HepG2 (cell line): Measurements from ENCODE around the gene COPE. TPM values are rescaled to one million over a fixed set of nuclear protein-coding genes. Genes with fewer than 3 reads are reported as not detected.

ENCODE experiments used
- ATAC-seq: fragments of 200-7000 bp; cut with Tn5 transposase; 3 replicates; pipeline ENCODE4 v1.9.1; 2020; ENCODE audit warnings: mild to moderate bottlenecking, moderate library complexity
- BruUV-seq: library from RNA; stranded (reverse); fragments of 400-500 nt; replicated peaks from 2 replicates; lab custom pipeline; 2021; lab: Mats Ljungman, UMichigan
- CTCF ChIA-PET: fragments of 300-600 bp; formaldehyde crosslinking; extraction: SDS; loops from one replicate; lab custom pipeline; 2021; ENCODE audit warnings: low total read pairs, inconsistent platforms, low intra/inter-chr PET ratio; lab: Yijun Ruan, JAX
- POLR2A ChIA-PET: fragments of 350-600 bp; sonication (Branson Sonifier 250); formaldehyde crosslinking; loops from one replicate; lab custom pipeline; 2020; ENCODE audit warnings: antibody characterized with exemption, inconsistent platforms; lab: Yijun Ruan, JAX
- DNase-seq: peaks from one replicate; pipeline ENCODE4 v3.0.0-alpha.2; 2015; ENCODE audit warnings: low spot score
- FAIRE-seq: peaks from 3 replicates; lab custom pipeline; 2011; peaks lifted over from hg19 to GRCh38; lab: Jason Lieb, UNC
- H2AFZ ChIP-seq: one replicate; pipeline ENCODE4 v1.6.1; 2011; ENCODE audit warnings: low read length, inconsistent platforms
- H3K27ac ChIP-seq: fragments of 300-600 bp; 3 replicates; pipeline ENCODE4 v1.8.0; 2011; ENCODE audit warnings: mixed run types, mild to moderate bottlenecking, mixed read lengths, low read length, inconsistent platforms; ENCODE audit not compliant: insufficient read depth; ENCODE audit errors: extremely low read length
- H3K27me3 ChIP-seq, 2 experiments: fragments of 200-600 bp in 1 of 2; 2 replicates in 1 of 2; 3 replicates in 1 of 2; pipeline versions ENCODE4 v1.6.0 to v1.8.0; 2011; ENCODE audit warnings: low read length in 2 of 2, mild to moderate bottlenecking in 2 of 2, moderate library complexity in 2 of 2, inconsistent platforms in 1 of 2; ENCODE audit not compliant: insufficient read depth in 2 of 2, control insufficient read depth in 1 of 2
- H3K36me3 ChIP-seq, 2 experiments: fragments of 200-600 bp in 1 of 2; replicated peaks in 1 of 2; 2 replicates in 1 of 2; 3 replicates in 1 of 2; pipeline versions ENCODE4 v1.5.1 to v1.8.0; 2011; ENCODE audit warnings: low read length in 2 of 2, inconsistent platforms in 1 of 2; ENCODE audit not compliant: insufficient read depth in 2 of 2, control insufficient read depth in 1 of 2
- H3K4me1 ChIP-seq: 2 replicates; pipeline ENCODE4 v1.5.1; 2012; ENCODE audit warnings: low read length, inconsistent platforms; ENCODE audit not compliant: insufficient read depth
- H3K4me2 ChIP-seq: 2 replicates; pipeline ENCODE4 v1.6.0; 2011; ENCODE audit warnings: low read depth, low read length, inconsistent platforms
- H3K4me3 ChIP-seq, 3 experiments: fragments of 200-600 bp in 1 of 3; sonication (generic), shearing (Covaris generic) in 1 of 3; replicated peaks in 1 of 3; 2 replicates each; pipeline ENCODE4 v1.5.1; 2011 to 2016; ENCODE audit warnings: low read length in 3 of 3, inconsistent platforms in 2 of 3, low read depth in 2 of 3, mild to moderate bottlenecking in 2 of 3, control low read depth in 1 of 3, mixed read lengths in 1 of 3; ENCODE audit not compliant: insufficient read depth in 1 of 3
- H3K79me2 ChIP-seq: one replicate; pipeline ENCODE4 v1.6.1; 2011; ENCODE audit warnings: low read length, inconsistent platforms; ENCODE audit not compliant: insufficient read depth
- H3K9ac ChIP-seq: 2 replicates; pipeline ENCODE4 v1.6.0; 2011; ENCODE audit warnings: mild to moderate bottlenecking, low read depth, low read length, inconsistent platforms; ENCODE audit not compliant: insufficient read depth
- H3K9me3 ChIP-seq: 2 replicates; pipeline ENCODE4 v1.5.1; 2012; ENCODE audit warnings: mild to moderate bottlenecking, low read length
- H4K20me1 ChIP-seq: 2 replicates; pipeline ENCODE4 v1.6.0; 2011; ENCODE audit warnings: inconsistent platforms, mild to moderate bottlenecking, low read length, moderate library complexity; ENCODE audit not compliant: insufficient read depth
- AGO2 ChIP-seq: fragments of 200-400 bp; formaldehyde crosslinking; optimal IDR thresholded peaks from 2 replicates; pipeline ENCODE3; 2017; ENCODE audit warnings: mild to moderate bottlenecking, low read depth, low read length, moderate library complexity
- HNRNPLL ChIP-seq: fragments of 200-400 bp; formaldehyde crosslinking; IDR thresholded peaks from 2 replicates; pipeline ENCODE4 v1.6.1; 2017; ENCODE audit warnings: mild to moderate bottlenecking, low read depth, low read length; ENCODE audit not compliant: poor library complexity, severe bottlenecking
- KDM6A ChIP-seq: IDR thresholded peaks from 2 replicates; pipeline ENCODE4 v1.6.1; 2016; ENCODE audit warnings: low read depth
- RBM22 ChIP-seq: fragments of 200-400 bp; formaldehyde crosslinking; optimal IDR thresholded peaks from 2 replicates; pipeline ENCODE3; 2017; ENCODE audit warnings: mild to moderate bottlenecking, low read length, moderate library complexity
- ZBTB33 ChIP-seq: sonication (generic); formaldehyde crosslinking; IDR thresholded peaks from 2 replicates; pipeline ENCODE4 v1.4.0; 2020; ENCODE audit warnings: missing genetic modification reagents
- ZBTB38 ChIP-seq: sonication (generic); formaldehyde crosslinking; IDR thresholded peaks from 2 replicates; pipeline ENCODE4 v1.5.1; 2020; ENCODE audit warnings: mild to moderate bottlenecking, missing genetic modification reagents
- ZC3H13 ChIP-seq: sonication (generic); formaldehyde crosslinking; IDR thresholded peaks from 2 replicates; pipeline ENCODE4 v1.8.1; 2023; ENCODE audit warnings: mild to moderate bottlenecking, missing genetic modification reagents, moderate library complexity
- ZNF616 ChIP-seq: sonication (generic); formaldehyde crosslinking; IDR thresholded peaks from 2 replicates; pipeline ENCODE4 v1.5.0; 2020; ENCODE audit warnings: low read depth, mild to moderate bottlenecking, missing genetic modification reagents
- ZNF639 ChIP-seq: conservative IDR thresholded peaks from 2 replicates; pipeline ENCODE4 v1.6.1; 2018; ENCODE audit warnings: missing genetic modification reagents
- WGBS: methylation state at CpG from one replicate; pipeline ENCODE4 v1.1.6; 2017; ENCODE audit warnings: low lambda C conversion rate; 5-methylcytosine and 5-hydroxymethylcytosine counted together
- in situ Hi-C: cut with HindIII; loops from 2 replicates; pipeline ENCODE4 v1.10.0; 2017; ENCODE audit warnings: low pct_unique_long_range_greater_than_20kb; ENCODE audit not compliant: extremely low pct_ligation_motif_present
- intact Hi-C: fragments of 100-400 bp; cut with micrococcal nuclease; formaldehyde crosslinking; loops from one replicate; pipeline ENCODE4 v1.10.0; 2022; ENCODE audit not compliant: unreplicated experiment
- polyA plus RNA-seq, 8 experiments: library from polyadenylated mRNA; depleted of rRNA in 3 of 8; stranded (reverse) in 7 of 8; unstranded in 1 of 8; fragments of >200 nt; fragmentation: Illumina TruSeq in 4 of 8; extraction: Trizol in 4 of 8; gene quantifications; 2 replicates each; pipeline versions ENCODE4 v1.2.1 to v1.2.3, GENCODE V29; 2011 to 2016; ENCODE audit warnings: low read depth in 4 of 8, missing spikeins in 1 of 8, mixed read lengths in 1 of 8; ENCODE audit not compliant: insufficient read depth in 1 of 8
- total RNA-seq, 5 experiments: library from RNA; depleted of rRNA; stranded (reverse); fragments of >200 nt; fragmentation: Illumina TruSeq; extraction: Trizol; gene quantifications; 2 replicates each; pipeline ENCODE4 v1.2.3, GENCODE V29; 2016; ENCODE audit warnings: low read depth in 1 of 5
- TF ChIP-seq, protein P1 (sequence below): sonication (generic); formaldehyde crosslinking; conservative IDR thresholded peaks from 2 replicates; pipeline ENCODE4 v1.4.0; 2020; ENCODE audit warnings: missing genetic modification reagents

The COPE gene
- total and polyA plus RNA-seq, 2 of the 13 experiments (the other 11 are each of a cell fraction or from before 2014, with no cell fraction given): 189 to 205 TPM

- H3K36me3 ChIP-seq: peaks cover 16 to 35% of the 10 kb centered on the region in 2 experiments; a peak in 4 of 5 replicates
- POLR2A ChIA-PET: no interaction called here
- no peak overlapping the region for H3K9ac ChIP-seq
- 98% methylated on average over 40 of the region's 71 CpGs for WGBS
- no peaks in the 10 kb centered on the region for H3K27me3 ChIP-seq
- no peaks in the 10 kb centered on the region for H3K9me3 ChIP-seq
- in situ Hi-C loops: no loop called here
- H3K79me2 ChIP-seq: no peaks in the 10 kb centered on the region
- no peak overlapping the region for H3K27ac ChIP-seq
- H2AFZ ChIP-seq: no peak overlapping the region
- no peak for ATAC-seq
- CTCF ChIA-PET: no interaction called here
- FAIRE-seq: no peak
- no peak overlapping the region for H3K4me2 ChIP-seq
- H3K4me1 ChIP-seq: peaks cover 22% of the 10 kb centered on the region
- no peak for TF ChIP-seq ZNF616 (CRISPR knock-in tag)
- no peak for TF ChIP-seq KDM6A (CRISPR knock-in tag)
- peak; percentile 63 for TF ChIP-seq RBM22
- TF ChIP-seq HNRNPLL: no peak
- H4K20me1 ChIP-seq: no peaks in the 10 kb centered on the region
- intact Hi-C loops: no loop called here
- no peak for DNase-seq
- no TSS peak for BruUV-seq
- no peak overlapping the region for H3K4me3 ChIP-seq
Measured at GRCh38 chr19:18869023-18869618, 50.1 kb downstream of the COPE start.

DNA sequence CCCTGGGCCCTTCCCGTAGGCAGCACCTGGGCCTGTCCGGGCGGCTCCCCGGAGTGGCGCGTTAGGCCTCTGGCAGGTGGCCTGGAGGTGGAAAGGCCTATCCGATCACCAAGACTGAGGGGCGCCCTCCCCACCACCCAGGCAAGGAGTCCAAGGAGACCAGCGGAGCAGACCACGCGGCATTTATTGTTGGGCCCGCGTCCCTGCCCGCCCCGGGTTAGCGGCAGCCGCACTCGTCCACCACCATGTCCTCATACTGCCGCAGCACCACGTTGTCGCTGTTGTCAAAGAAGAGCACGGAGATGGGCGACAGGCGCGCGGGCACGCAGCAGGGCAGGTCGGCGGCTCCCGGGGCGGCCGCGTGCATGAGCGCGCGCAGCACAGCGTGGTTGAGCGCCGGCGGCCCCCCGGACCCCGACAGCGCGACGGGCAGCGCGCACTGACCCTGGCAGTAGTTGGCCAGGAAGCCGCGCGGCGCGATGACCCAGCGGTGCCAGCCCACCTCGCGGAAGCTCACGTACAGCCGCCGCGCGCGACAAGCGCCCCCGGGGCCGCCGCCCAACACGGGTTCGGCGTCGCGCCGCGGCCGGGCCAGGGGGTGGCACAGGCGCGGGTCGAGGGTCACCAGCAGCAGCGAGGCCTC is 50.7 kb downstream of the COPE start:
- WGBS: 98% methylated on average over 29 of the region's 77 CpGs
- CTCF ChIA-PET: no interaction called here
- H3K4me2 ChIP-seq: no peak overlapping the region
- DNase-seq (no peak), ATAC-seq (no peak)
- peaks cover 21 to 41% of the 10 kb centered on the region in 2 experiments; a peak in 4 of 5 replicates for H3K36me3 ChIP-seq
- POLR2A ChIA-PET: no interaction called here
- intact Hi-C loops: no loop called here
- no peaks in the 10 kb centered on the region for H3K79me2 ChIP-seq
- no peak overlapping the region for H3K4me3 ChIP-seq
- TF ChIP-seq ZBTB38 (peak; percentile 47; the same call in 1 of the 2 replicates), AGO2 (peak; percentile 90), ZC3H13 (CRISPR knock-in tag) (peak; percentile 69; the same call in 1 of the 2 replicates), ZNF639 (CRISPR knock-in tag) (no peak), ZBTB33 (peak; percentile 58; the same call in 1 of the 2 replicates)
- TF ChIP-seq, protein P1, sequence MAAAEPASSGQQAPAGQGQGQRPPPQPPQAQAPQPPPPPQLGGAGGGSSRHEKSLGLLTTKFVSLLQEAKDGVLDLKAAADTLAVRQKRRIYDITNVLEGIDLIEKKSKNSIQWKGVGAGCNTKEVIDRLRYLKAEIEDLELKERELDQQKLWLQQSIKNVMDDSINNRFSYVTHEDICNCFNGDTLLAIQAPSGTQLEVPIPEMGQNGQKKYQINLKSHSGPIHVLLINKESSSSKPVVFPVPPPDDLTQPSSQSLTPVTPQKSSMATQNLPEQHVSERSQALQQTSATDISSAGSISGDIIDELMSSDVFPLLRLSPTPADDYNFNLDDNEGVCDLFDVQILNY (CRISPR knock-in tag): no peak
- TF ChIP-seq, all 625 proteins: peak for 4
- H3K9me3 ChIP-seq: no peaks in the 10 kb centered on the region
- H3K27ac ChIP-seq: no peak overlapping the region
- H2AFZ ChIP-seq: no peak overlapping the region
- no peaks in the 10 kb centered on the region for H3K27me3 ChIP-seq
- in situ Hi-C loops: no loop called here
- no peak for FAIRE-seq
- H3K4me1 ChIP-seq: peaks cover 19% of the 10 kb centered on the region
- no TSS peak for BruUV-seq
- no peak overlapping the region for H3K9ac ChIP-seq
- H4K20me1 ChIP-seq: no peaks in the 10 kb centered on the region
